HCT116 (cell line): ENCODE data around the gene IL22RA1. TPM values are rescaled to one million over a fixed set of nuclear protein-coding genes. Genes with fewer than 3 reads are reported as not detected.

Source experiments
- ATAC-seq: fragments of 200-7000 bp; cut with Tn5 transposase; 2 replicates; pipeline ENCODE4 v1.9.1; 2020; ENCODE audit warnings: mild to moderate bottlenecking, moderate library complexity
- BruUV-seq: library from RNA; stranded (reverse); fragments of 400-500 nt; replicated peaks from 2 replicates; lab custom pipeline; 2021; lab: Mats Ljungman, UMichigan
- CTCF ChIA-PET: fragments of 300-600 bp; sonication (Branson Sonifier 250); formaldehyde crosslinking; loops from one replicate; lab custom pipeline; 2021; ENCODE audit warnings: antibody characterized with exemption; lab: Charles Lee
- POLR2A ChIA-PET: fragments of 300-600, 350-600 bp; sonication (Branson Sonifier 250); formaldehyde crosslinking; loops from one replicate; lab custom pipeline; 2021; ENCODE audit warnings: antibody characterized with exemption; lab: Charles Lee
- RAD21 ChIA-PET, 2 experiments: fragments of 300-600 bp; sonication (Branson Sonifier 250); formaldehyde crosslinking; loops; one replicate each; lab custom pipeline; 2023; ENCODE audit warnings: low total read pairs in 2 of 2; ENCODE audit not compliant: uncharacterized antibody in 2 of 2, unreplicated experiment in 2 of 2, low non-redundant PET in 1 of 2; lab: Charles Lee
- DNase-seq: peaks from one replicate; pipeline ENCODE4 v3.0.0-alpha.2; 2010; ENCODE audit warnings: low read depth, low spot score
- H2AFZ ChIP-seq: fragments of 200-600 bp; shearing (Covaris generic), sonication (generic); 2 replicates; pipeline ENCODE4 v1.6.1; 2017; ENCODE audit warnings: low read depth, mixed run types, mixed read lengths, antibody characterized with exemption, low read length; ENCODE audit not compliant: poor library complexity, severe bottlenecking
- H3K27ac ChIP-seq: 2 replicates; pipeline ENCODE4 v1.5.1; 2012; ENCODE audit warnings: low read depth, low read length
- H3K27me3 ChIP-seq: fragments of 200-600 bp; sonication (generic); 2 replicates; pipeline ENCODE4 v1.6.1; 2016; ENCODE audit warnings: mixed run types, low read length, mixed read lengths; ENCODE audit not compliant: insufficient read depth
- H3K36me3 ChIP-seq, 2 experiments: fragments of 200-500 bp in 1 of 2; fragments of 200-600 bp in 1 of 2; sonication (Bioruptor generic) in 1 of 2; sonication (generic) in 1 of 2; 2 replicates each; pipeline versions ENCODE4 v1.5.1 to v1.6.1; 2014 to 2016; ENCODE audit warnings: low read length in 2 of 2, inconsistent platforms in 1 of 2, mixed read lengths in 1 of 2, mixed run types in 1 of 2; ENCODE audit not compliant: insufficient read depth in 2 of 2, control insufficient read depth in 1 of 2
- H3K4me1 ChIP-seq, 2 experiments: fragments of 200-600 bp in 1 of 2; sonication (generic) in 1 of 2; 2 replicates each; pipeline versions ENCODE4 v1.5.1 to v1.6.1; 2012 to 2017; ENCODE audit warnings: low read length in 2 of 2, inconsistent platforms in 1 of 2, mild to moderate bottlenecking in 1 of 2, mixed read lengths in 1 of 2, mixed run types in 1 of 2, moderate library complexity in 1 of 2; ENCODE audit not compliant: insufficient read depth in 2 of 2, control insufficient read depth in 1 of 2
- H3K4me2 ChIP-seq: fragments of 200-600 bp; sonication (generic); 2 replicates; pipeline ENCODE4 v1.6.1; 2017; ENCODE audit warnings: mixed run types, low read length, mixed read lengths
- H3K4me3 ChIP-seq, 2 experiments: fragments of 200-600 bp in 1 of 2; sonication (generic) in 1 of 2; replicated peaks in 1 of 2; 2 replicates each; pipeline ENCODE4 v1.5.1; 2011 to 2016; ENCODE audit warnings: low read length in 2 of 2, control low read depth in 1 of 2, low read depth in 1 of 2, mild to moderate bottlenecking in 1 of 2, mixed read lengths in 1 of 2, mixed run types in 1 of 2
- H3K79me2 ChIP-seq: fragments of 200-600 bp; sonication (generic); 2 replicates; pipeline ENCODE4 v1.6.1; 2017; ENCODE audit warnings: mild to moderate bottlenecking, mixed run types, low read length, moderate library complexity, mixed read lengths; ENCODE audit not compliant: insufficient read depth
- H3K9ac ChIP-seq: fragments of 200-600 bp; sonication (generic); 2 replicates; pipeline ENCODE4 v1.6.1; 2016; ENCODE audit warnings: low read length, mixed read lengths
- H3K9me2 ChIP-seq: fragments of 200-600 bp; sonication (generic), shearing (Covaris generic); 2 replicates; pipeline ENCODE4 v1.6.1; 2017; ENCODE audit warnings: mixed run types, mild to moderate bottlenecking, moderate library complexity; ENCODE audit not compliant: insufficient read depth
- H3K9me3 ChIP-seq, 2 experiments: fragments of 200-500 bp in 1 of 2; fragments of 200-600 bp in 1 of 2; sonication (Bioruptor generic) in 1 of 2; sonication (generic) in 1 of 2; 2 replicates each; pipeline ENCODE4 v1.6.1; 2014 to 2017; ENCODE audit warnings: low read length in 2 of 2, mixed read lengths in 2 of 2, inconsistent platforms in 1 of 2, low read depth in 1 of 2, mild to moderate bottlenecking in 1 of 2, mixed run types in 1 of 2, moderate library complexity in 1 of 2; ENCODE audit not compliant: control insufficient read depth in 1 of 2, insufficient read depth in 1 of 2
- H4K20me1 ChIP-seq: fragments of 200-600 bp; sonication (generic), shearing (Covaris generic); 2 replicates; pipeline ENCODE4 v1.6.1; 2017; ENCODE audit warnings: mixed run types, mild to moderate bottlenecking, moderate library complexity; ENCODE audit not compliant: insufficient read depth
- CBX3 ChIP-seq: IDR thresholded peaks from 2 replicates; pipeline ENCODE4 v1.6.1; 2012; ENCODE audit warnings: low read depth
- CTCF ChIP-seq, 3 experiments: fragments of 200-600 bp in 1 of 3; sonication (generic) in 1 of 3; IDR thresholded peaks in 2 of 3; conservative IDR thresholded peaks in 1 of 3; 2 replicates each; pipeline ENCODE4 v1.5.1; 2012 to 2017; ENCODE audit warnings: low read depth in 2 of 3, low read length in 2 of 3, antibody characterized with exemption in 1 of 3, borderline replicate concordance in 1 of 3, control low read depth in 1 of 3, mild to moderate bottlenecking in 1 of 3, mixed read lengths in 1 of 3, mixed run types in 1 of 3, moderate library complexity in 1 of 3; ENCODE audit not compliant: insufficient read depth in 1 of 3
- EGR1 ChIP-seq: IDR thresholded peaks from 2 replicates; pipeline ENCODE4 v1.6.1; 2012; ENCODE audit warnings: low read depth
- ELF1 ChIP-seq: IDR thresholded peaks from 2 replicates; pipeline ENCODE4 v1.6.1; 2012; ENCODE audit warnings: low read depth, borderline replicate concordance
- REST ChIP-seq: IDR thresholded peaks from 2 replicates; pipeline ENCODE4 v1.6.1; 2012; ENCODE audit warnings: low read depth
- SIN3A ChIP-seq: IDR thresholded peaks from 2 replicates; pipeline ENCODE4 v1.6.1; 2012; ENCODE audit warnings: low read depth
- SP1 ChIP-seq: IDR thresholded peaks from 2 replicates; pipeline ENCODE4 v1.6.1; 2012; ENCODE audit warnings: low read depth
- TCF7L2 ChIP-seq: IDR thresholded peaks from 2 replicates; pipeline ENCODE4 v1.7.0; 2011; ENCODE audit warnings: borderline replicate concordance, inconsistent platforms; ENCODE audit not compliant: insufficient read depth, insufficient read length; ENCODE audit errors: extremely low read depth
- YY1 ChIP-seq: IDR thresholded peaks from 2 replicates; pipeline ENCODE4 v1.6.1; 2011; ENCODE audit warnings: low read length, low read depth, moderate library complexity, mild to moderate bottlenecking; ENCODE audit not compliant: insufficient replicate concordance; ENCODE audit errors: extremely low read depth
- ZBTB33 ChIP-seq: IDR thresholded peaks from 2 replicates; pipeline ENCODE4 v1.6.1; 2011; ENCODE audit warnings: mild to moderate bottlenecking, low read length, moderate library complexity; ENCODE audit not compliant: insufficient replicate concordance; ENCODE audit errors: extremely low read depth
- ZNF274 ChIP-seq: fragments of 200-500 bp; sonication (Bioruptor generic); IDR thresholded peaks from 2 replicates; pipeline ENCODE4 v1.6.1; 2014; ENCODE audit warnings: mild to moderate bottlenecking, low read depth, low read length, inconsistent platforms
- intact Hi-C: fragments of 100-400 bp; cut with micrococcal nuclease; formaldehyde crosslinking; loops from 2 replicates; pipeline ENCODE4 v1.10.0; 2022
- total RNA-seq: library from RNA; stranded (reverse); gene quantifications from one replicate; pipeline ENCODE4 v1.2.1, GENCODE V29; 2021; ENCODE audit not compliant: unreplicated experiment
- TF ChIP-seq, protein P1 (sequence below): IDR thresholded peaks from 2 replicates; pipeline ENCODE4 v1.6.1; 2012

Gene IL22RA1
- total RNA-seq, 1 experiment from 2014 or later = 2.1 TPM

- BruUV-seq = no TSS peak
- 0 out of 4 replicates have a peak, but pooled peaks cover 0 to 2% of the 10 kb centered on the region in 2 experiments for H3K36me3 ChIP-seq
- H3K9ac ChIP-seq = no peak overlapping the region
- DNase-seq = no peak
- ChIA-PET CTCF (interaction anchor here (0.8 kb wide), 1 partner anchor 10 kb away, joined by 3 read pairs; no protein-coding TSS in a partner anchor), POLR2A (no interaction called here), RAD21 (no interaction called here)
- H3K4me3 ChIP-seq = no peak overlapping the region
- H3K27me3 ChIP-seq = no peaks in the 10 kb centered on the region
- H4K20me1 ChIP-seq = no peaks in the 10 kb centered on the region
- no peak for TF ChIP-seq ELF1
- TF ChIP-seq, protein P1, sequence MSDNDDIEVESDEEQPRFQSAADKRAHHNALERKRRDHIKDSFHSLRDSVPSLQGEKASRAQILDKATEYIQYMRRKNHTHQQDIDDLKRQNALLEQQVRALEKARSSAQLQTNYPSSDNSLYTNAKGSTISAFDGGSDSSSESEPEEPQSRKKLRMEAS = no peak
- no peak for TF ChIP-seq ZBTB33
- TF ChIP-seq EGR1 = no peak
- TF ChIP-seq REST = no peak
- no peak for TF ChIP-seq CTCF (IDR thresholded peaks at IDR 0.05 in 2 of 3, conservative IDR thresholded peaks at IDR 0.05 in 1 of 3; ENCODE audit: borderline replicate concordance in 1 of 3, insufficient read depth in 1 of 3, low read depth in 2 of 3, low read length in 2 of 3)
- TF ChIP-seq SP1 = no peak
- no peak for TF ChIP-seq YY1
- TF ChIP-seq SIN3A = no peak
- TF ChIP-seq CBX3 = no peak
- no peak for TF ChIP-seq ZNF274
- TF ChIP-seq TCF7L2 = no peak
- intact Hi-C loops = no loop called here
- H3K4me1 ChIP-seq = peaks cover 10 to 20% of the 10 kb centered on the region in 2 experiments
- H3K27ac ChIP-seq = no peak overlapping the region
- H3K9me2 ChIP-seq = no peaks in the 10 kb centered on the region
- H3K4me2 ChIP-seq = no peak overlapping the region
- H3K79me2 ChIP-seq = no peaks in the 10 kb centered on the region
- H3K9me3 ChIP-seq = no peaks in the 10 kb centered on the region; a peak in 1 of 4 replicates
- no peak for ATAC-seq
- no peak overlapping the region for H2AFZ ChIP-seq
Observed at GRCh38 chr1:24139841-24140425, 3.0 kb downstream of the IL22RA1 start.
